Brain microvascular endothelial cell (primary cell): ENCODE data around the gene SURF4.
"Not testable (repeated sequence)": the region's sequence is repeated elsewhere in the genome, so short reads cannot be mapped to it uniquely, and the experiment has no call there.

Source experiments
- DNase-seq: peaks from one replicate; pipeline ENCODE4 v3.0.0-alpha.2; 2020
- H3K27ac ChIP-seq: fragments of 250-450 bp; sonication (Bioruptor Pico); 2 replicates; pipeline ENCODE4 v1.5.1; 2020; ENCODE audit warnings: mild to moderate bottlenecking, moderate library complexity
- H3K27me3 ChIP-seq: fragments of 250-450 bp; sonication (Bioruptor Pico); replicated peaks from 2 replicates; pipeline ENCODE4 v1.5.1; 2020; ENCODE audit warnings: mild to moderate bottlenecking
- H3K36me3 ChIP-seq: fragments of 250-450 bp; sonication (Bioruptor Pico); replicated peaks from 2 replicates; pipeline ENCODE4 v1.5.1; 2020; ENCODE audit warnings: mild to moderate bottlenecking
- H3K4me3 ChIP-seq: 2 replicates; pipeline ENCODE4 v1.5.1; 2011; ENCODE audit warnings: low read depth, mild to moderate bottlenecking, control low read depth, low read length, moderate library complexity
- in situ Hi-C: cut with HindIII; loops from 2 replicates; pipeline ENCODE4 v1.10.0; 2017; ENCODE audit warnings: low sequenced_read_pairs, low pct_ligation_motif_present
- TF ChIP-seq, protein P1 (sequence below): IDR thresholded peaks from 2 replicates; pipeline ENCODE4 v1.5.1; 2011; ENCODE audit warnings: low read depth, mild to moderate bottlenecking, moderate library complexity, low read length, control low read depth, inconsistent platforms; ENCODE audit errors: missing control alignments

SURF4 gene

DNA sequence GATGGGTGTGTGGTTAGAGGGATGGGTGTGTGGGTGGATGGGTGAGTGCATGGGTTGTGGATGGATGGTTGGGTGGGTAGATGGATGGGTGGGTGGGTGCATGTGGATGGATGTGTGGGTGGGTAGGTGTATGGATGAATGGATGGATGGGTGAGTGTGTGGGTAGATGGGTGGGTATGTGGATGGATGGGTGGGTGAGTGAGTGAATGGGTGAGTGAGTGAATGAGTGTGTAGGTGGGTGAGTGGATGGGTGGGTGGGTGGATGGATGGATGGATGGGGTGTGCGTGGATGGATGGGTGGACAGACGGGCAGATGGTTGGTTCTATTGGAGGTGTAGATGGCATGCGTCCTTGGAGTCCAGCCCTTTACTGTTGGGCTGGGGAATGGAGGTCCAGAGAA lies 17.5 kb upstream of the SURF4 start:
- no peaks in the 10 kb centered on the region for H3K36me3 ChIP-seq
- H3K27ac ChIP-seq, result no peak overlapping the region
- no peak overlapping the region for H3K4me3 ChIP-seq
- TF ChIP-seq, protein P1, sequence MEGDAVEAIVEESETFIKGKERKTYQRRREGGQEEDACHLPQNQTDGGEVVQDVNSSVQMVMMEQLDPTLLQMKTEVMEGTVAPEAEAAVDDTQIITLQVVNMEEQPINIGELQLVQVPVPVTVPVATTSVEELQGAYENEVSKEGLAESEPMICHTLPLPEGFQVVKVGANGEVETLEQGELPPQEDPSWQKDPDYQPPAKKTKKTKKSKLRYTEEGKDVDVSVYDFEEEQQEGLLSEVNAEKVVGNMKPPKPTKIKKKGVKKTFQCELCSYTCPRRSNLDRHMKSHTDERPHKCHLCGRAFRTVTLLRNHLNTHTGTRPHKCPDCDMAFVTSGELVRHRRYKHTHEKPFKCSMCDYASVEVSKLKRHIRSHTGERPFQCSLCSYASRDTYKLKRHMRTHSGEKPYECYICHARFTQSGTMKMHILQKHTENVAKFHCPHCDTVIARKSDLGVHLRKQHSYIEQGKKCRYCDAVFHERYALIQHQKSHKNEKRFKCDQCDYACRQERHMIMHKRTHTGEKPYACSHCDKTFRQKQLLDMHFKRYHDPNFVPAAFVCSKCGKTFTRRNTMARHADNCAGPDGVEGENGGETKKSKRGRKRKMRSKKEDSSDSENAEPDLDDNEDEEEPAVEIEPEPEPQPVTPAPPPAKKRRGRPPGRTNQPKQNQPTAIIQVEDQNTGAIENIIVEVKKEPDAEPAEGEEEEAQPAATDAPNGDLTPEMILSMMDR, result no peak
- in situ Hi-C loops, result no loop called here
- no peak for DNase-seq
- no peaks in the 10 kb centered on the region for H3K27me3 ChIP-seq

DNA sequence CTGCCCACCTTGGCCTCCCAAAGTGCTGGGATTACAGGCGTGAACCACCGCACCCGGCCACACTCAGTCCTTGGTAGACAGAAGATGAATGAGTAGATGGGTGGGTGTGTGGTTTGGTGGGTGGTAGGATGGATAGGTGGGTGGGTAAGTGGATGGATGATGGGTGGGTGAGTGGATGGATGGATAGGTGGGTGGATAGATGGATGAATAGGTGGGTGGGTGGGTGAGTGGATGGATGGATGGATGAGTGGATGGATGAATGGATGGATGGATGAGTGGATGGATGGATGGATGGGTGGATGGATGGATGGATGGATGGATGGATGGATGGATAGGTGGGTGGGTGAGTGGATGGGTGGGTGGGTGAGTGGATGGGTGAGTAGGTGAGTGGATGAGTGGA lies 16.4 kb upstream of the SURF4 start:
- H3K36me3 ChIP-seq, in situ Hi-C loops, H3K4me3 ChIP-seq, H3K27me3 ChIP-seq, H3K27ac ChIP-seq, DNase-seq: not testable (repeated sequence)

DNA sequence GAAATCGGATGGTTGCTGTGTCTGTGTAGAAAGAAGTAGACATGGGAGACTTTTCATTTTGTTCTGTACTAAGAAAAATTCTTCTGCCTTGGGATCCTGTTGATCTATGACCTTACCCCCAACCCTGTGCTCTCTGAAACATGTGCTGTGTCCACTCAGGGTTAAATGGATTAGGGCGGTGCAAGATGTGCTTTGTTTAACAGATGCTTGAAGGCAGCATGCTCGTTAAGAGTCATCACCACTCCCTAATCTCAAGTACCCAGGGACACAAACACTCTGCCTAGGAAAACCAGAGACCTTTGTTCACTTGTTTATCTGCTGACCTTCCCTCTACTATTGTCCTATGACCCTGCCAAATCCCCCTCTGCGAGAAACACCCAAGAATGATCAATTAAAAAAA lies 15.6 kb upstream of the SURF4 start:
- H3K27me3 ChIP-seq, H3K4me3 ChIP-seq, H3K36me3 ChIP-seq, H3K27ac ChIP-seq, in situ Hi-C loops, DNase-seq: not testable (repeated sequence)

DNA sequence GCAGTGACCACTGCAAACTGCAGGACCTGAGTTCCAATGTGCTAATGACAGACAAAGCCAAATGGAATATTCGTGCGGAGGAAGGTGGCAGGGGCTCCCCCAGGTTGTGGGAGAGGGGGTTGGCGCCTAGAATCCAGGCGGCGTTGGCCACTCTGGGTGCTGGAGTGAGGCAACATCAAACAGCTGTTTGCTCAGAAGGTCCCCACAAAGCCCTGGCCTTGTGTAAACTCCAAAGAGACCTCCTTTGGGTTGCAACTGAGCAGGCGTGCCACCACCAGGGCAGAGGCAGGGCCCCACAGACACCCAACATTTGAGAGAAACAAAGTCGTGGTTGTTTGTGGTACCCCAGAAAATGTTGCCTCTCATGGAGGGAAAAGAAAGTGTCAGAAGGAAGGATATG lies 14.9 kb upstream of the SURF4 start:
- no peak overlapping the region for H3K27ac ChIP-seq
- no peaks in the 10 kb centered on the region for H3K36me3 ChIP-seq
- DNase-seq, result no peak
- no peaks in the 10 kb centered on the region for H3K27me3 ChIP-seq
- TF ChIP-seq, protein P1, result no peak
- in situ Hi-C loops, result no loop called here
- H3K4me3 ChIP-seq, result no peak overlapping the region

DNA sequence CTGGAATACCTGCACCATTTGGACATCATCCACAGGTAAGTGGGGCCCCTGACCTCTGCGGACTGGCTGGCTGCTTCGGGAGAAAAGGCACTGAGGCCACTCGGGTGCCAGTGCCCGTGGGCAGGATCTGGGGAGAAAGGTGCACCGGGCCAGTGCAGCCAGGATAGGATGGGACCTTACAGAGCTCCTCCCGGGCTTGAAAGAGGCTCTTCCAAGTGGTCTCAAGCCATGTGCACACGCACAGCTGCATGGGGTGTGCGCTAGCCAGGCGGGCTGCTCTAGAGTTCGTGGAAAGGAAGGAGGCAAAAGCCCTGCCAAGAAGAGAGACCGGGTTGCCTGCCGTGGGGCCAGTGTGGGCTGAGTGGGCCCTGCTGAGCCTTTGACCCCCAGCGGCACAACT lies 13.7 kb upstream of the SURF4 start:
- H3K4me3 ChIP-seq, result no peak overlapping the region
- TF ChIP-seq, protein P1, result no peak
- in situ Hi-C loops, result no loop called here
- no peak for DNase-seq
- no peaks in the 10 kb centered on the region for H3K36me3 ChIP-seq
- H3K27ac ChIP-seq, result no peak overlapping the region
- no peaks in the 10 kb centered on the region for H3K27me3 ChIP-seq

DNA sequence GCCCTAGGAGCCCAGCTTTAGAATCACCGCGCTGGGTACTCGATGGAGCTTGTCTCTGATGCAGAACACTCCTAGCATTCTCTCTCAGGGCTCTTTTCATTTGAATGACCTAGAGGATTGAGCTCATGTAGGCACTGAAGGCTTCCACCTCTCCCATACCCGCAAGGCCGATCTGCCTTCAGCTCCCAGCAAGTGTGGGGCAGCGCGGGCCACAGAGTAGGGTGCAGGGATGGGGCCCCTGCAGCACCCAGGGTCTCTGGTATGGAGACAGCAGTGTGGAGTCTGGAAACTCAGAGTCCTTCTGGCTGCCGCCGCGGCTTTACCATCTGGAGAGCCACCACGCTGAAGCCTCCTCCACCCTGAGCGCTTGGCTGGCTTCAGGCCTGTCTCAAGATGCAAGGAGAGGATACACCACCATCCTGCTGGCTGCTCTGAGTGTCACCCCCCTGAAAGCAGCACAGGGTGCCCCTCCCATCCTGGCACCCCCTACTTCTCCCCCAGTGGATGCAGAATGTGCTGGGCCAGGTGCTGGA lies 13.2 kb upstream of the SURF4 start:
- H3K27me3 ChIP-seq, result no peaks in the 10 kb centered on the region
- TF ChIP-seq, protein P1, result no peak
- DNase-seq, result no peak
- no peak overlapping the region for H3K4me3 ChIP-seq
- in situ Hi-C loops, result no loop called here
- no peak overlapping the region for H3K27ac ChIP-seq
- H3K36me3 ChIP-seq, result no peaks in the 10 kb centered on the region

DNA sequence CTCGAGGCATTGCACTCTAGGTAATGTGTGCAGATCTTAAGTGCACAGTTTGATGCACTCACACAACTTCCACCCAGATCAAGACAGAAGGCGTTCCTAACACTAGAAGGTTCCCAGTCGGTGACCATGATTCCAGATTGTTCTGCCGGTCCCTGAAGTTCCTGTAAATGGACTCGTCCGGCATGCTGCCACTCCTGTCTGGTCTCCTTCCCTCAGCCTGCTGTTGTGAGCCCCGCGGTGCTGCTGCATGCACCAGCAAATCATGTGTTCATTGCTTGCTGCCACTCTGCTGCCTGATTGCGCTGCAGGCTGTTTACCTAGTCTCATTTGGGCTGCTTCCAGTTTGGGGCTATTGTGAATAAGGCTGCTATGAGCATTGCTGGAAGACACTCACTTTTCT lies 11.8 kb upstream of the SURF4 start:
- Histone ChIP-seq H3K36me3 (no peaks in the 10 kb centered on the region), H3K27me3 (no peaks in the 10 kb centered on the region), H3K4me3 (no peak overlapping the region), H3K27ac (no peak overlapping the region)
- in situ Hi-C loops, result no loop called here
- TF ChIP-seq, protein P1, result no peak
- DNase-seq, result no peak
